ENCODE measurements around the gene WFDC8.

DNA sequence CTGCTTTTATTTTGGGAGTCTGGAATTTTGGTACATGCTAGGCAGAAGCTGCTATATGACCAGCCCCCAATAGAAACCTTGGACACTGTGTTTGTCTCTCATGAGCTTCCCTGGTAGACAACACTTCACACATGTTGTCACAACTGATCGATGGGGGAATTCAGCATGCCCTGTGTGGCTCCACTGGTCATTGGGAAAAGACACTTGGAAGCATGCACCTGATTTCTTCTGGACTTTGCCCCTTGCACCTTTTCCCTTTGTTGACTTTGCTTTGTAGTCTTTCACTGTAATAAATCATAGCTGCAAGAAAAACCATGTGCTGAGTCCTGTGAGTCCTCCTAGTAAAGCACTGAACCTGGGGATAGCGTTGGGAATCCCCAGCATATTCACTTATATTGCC is 42.5 kb upstream of the WFDC8 start:
- TF ChIP-seq, protein P1, sequence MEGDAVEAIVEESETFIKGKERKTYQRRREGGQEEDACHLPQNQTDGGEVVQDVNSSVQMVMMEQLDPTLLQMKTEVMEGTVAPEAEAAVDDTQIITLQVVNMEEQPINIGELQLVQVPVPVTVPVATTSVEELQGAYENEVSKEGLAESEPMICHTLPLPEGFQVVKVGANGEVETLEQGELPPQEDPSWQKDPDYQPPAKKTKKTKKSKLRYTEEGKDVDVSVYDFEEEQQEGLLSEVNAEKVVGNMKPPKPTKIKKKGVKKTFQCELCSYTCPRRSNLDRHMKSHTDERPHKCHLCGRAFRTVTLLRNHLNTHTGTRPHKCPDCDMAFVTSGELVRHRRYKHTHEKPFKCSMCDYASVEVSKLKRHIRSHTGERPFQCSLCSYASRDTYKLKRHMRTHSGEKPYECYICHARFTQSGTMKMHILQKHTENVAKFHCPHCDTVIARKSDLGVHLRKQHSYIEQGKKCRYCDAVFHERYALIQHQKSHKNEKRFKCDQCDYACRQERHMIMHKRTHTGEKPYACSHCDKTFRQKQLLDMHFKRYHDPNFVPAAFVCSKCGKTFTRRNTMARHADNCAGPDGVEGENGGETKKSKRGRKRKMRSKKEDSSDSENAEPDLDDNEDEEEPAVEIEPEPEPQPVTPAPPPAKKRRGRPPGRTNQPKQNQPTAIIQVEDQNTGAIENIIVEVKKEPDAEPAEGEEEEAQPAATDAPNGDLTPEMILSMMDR (conservative IDR thresholded peaks at IDR 0.05; ENCODE audit: low read depth, low read length): no peak
- TF ChIP-seq EZH2 (IDR thresholded peaks at IDR 0.05; ENCODE audit: borderline replicate concordance, low read depth, low read length, poor library complexity, severe bottlenecking): no peak
